Activated naive CD8-positive, alpha-beta T cell (primary cell): ENCODE results near the gene TRIAP1.

Source experiments
- H3K27ac Mint-ChIP-seq: one replicate; pipeline ENCODE4 v1.8.0; 2021; ENCODE audit warnings: mixed read lengths
- H3K27me3 Mint-ChIP-seq: one replicate; pipeline ENCODE4 v1.8.0; 2021; ENCODE audit warnings: mixed read lengths
- H3K36me3 Mint-ChIP-seq: one replicate; pipeline ENCODE4 v1.8.0; 2021; ENCODE audit warnings: mixed read lengths
- H3K4me1 Mint-ChIP-seq: one replicate; pipeline ENCODE4 v1.8.0; 2021; ENCODE audit warnings: low read depth, mixed read lengths
- H3K4me3 Mint-ChIP-seq: one replicate; pipeline ENCODE4 v1.8.0; 2021; ENCODE audit warnings: mild to moderate bottlenecking, mixed read lengths
- H3K9me3 Mint-ChIP-seq: one replicate; pipeline ENCODE4 v1.8.0; 2021; ENCODE audit warnings: low read depth, mixed read lengths

The TRIAP1 gene

GRCh38 chr12:120421701-120422100 lies 24.5 kb downstream of the TRIAP1 start:
- Mint-ChIP-seq H3K36me3 (no peaks in the 10 kb centered on the region), H3K4me3 (no peak overlapping the region), H3K9me3 (no peaks in the 10 kb centered on the region), H3K4me1 (no peaks in the 10 kb centered on the region), H3K27me3 (no peaks in the 10 kb centered on the region), H3K27ac (no peak overlapping the region)

- Mint-ChIP-seq H3K4me1 (no peaks in the 10 kb centered on the region), H3K9me3 (no peaks in the 10 kb centered on the region), H3K4me3 (no peak overlapping the region), H3K27me3 (no peaks in the 10 kb centered on the region), H3K36me3 (no peaks in the 10 kb centered on the region), H3K27ac (no peak overlapping the region)
These were observed 28.1 kb downstream of the TRIAP1 start for GRCh38 chr12:120417917-120418580.

- H3K4me3 Mint-ChIP-seq = no peak overlapping the region
These were observed 29.5 kb downstream of the TRIAP1 start for GRCh38 chr12:120416490-120417216.

GRCh38 chr12:120413901-120414695 lies 32.1 kb downstream of the TRIAP1 start:
- H3K4me1 Mint-ChIP-seq = no peaks in the 10 kb centered on the region
- no peak overlapping the region for H3K27ac Mint-ChIP-seq
- H3K9me3 Mint-ChIP-seq = no peaks in the 10 kb centered on the region
- peaks cover 2% of the 10 kb centered on the region for H3K27me3 Mint-ChIP-seq
- H3K36me3 Mint-ChIP-seq = no peaks in the 10 kb centered on the region
- H3K4me3 Mint-ChIP-seq = no peak overlapping the region

More at GRCh38 chr12:120416490-120417216, 29.5 kb downstream of the TRIAP1 start:
- Mint-ChIP-seq H3K36me3 (no peaks in the 10 kb centered on the region), H3K4me1 (no peaks in the 10 kb centered on the region), H3K27me3 (peaks cover 2% of the 10 kb centered on the region), H3K9me3 (no peaks in the 10 kb centered on the region), H3K27ac (no peak overlapping the region)

GRCh38 chr12:120412421-120412820 lies 33.8 kb downstream of the TRIAP1 start:
- H3K4me1 Mint-ChIP-seq = no peaks in the 10 kb centered on the region
- H3K9me3 Mint-ChIP-seq = no peaks in the 10 kb centered on the region
- H3K27ac Mint-ChIP-seq = no peak overlapping the region

GRCh38 chr12:120408771-120409170 lies 37.4 kb downstream of the TRIAP1 start:
- H3K27ac Mint-ChIP-seq = no peak overlapping the region
- H3K4me1 Mint-ChIP-seq = peaks cover 2% of the 10 kb centered on the region
- no peaks in the 10 kb centered on the region for H3K36me3 Mint-ChIP-seq
- H3K9me3 Mint-ChIP-seq = no peaks in the 10 kb centered on the region
- peaks cover 2% of the 10 kb centered on the region for H3K27me3 Mint-ChIP-seq
- H3K4me3 Mint-ChIP-seq = no peak overlapping the region

More at GRCh38 chr12:120412421-120412820, 33.8 kb downstream of the TRIAP1 start:
- peaks cover 2% of the 10 kb centered on the region for H3K27me3 Mint-ChIP-seq
- H3K36me3 Mint-ChIP-seq = no peaks in the 10 kb centered on the region
- H3K4me3 Mint-ChIP-seq = no peak overlapping the region

- Mint-ChIP-seq H3K4me3 (no peak overlapping the region), H3K9me3 (no peaks in the 10 kb centered on the region), H3K36me3 (no peaks in the 10 kb centered on the region), H3K27me3 (no peaks in the 10 kb centered on the region), H3K27ac (no peak overlapping the region), H3K4me1 (peaks cover 2% of the 10 kb centered on the region)
These were observed 39.6 kb downstream of the TRIAP1 start for GRCh38 chr12:120406553-120406952.

GRCh38 chr12:120406069-120406468 lies 40.1 kb downstream of the TRIAP1 start:
- Mint-ChIP-seq H3K9me3 (no peaks in the 10 kb centered on the region), H3K27me3 (no peaks in the 10 kb centered on the region), H3K36me3 (no peaks in the 10 kb centered on the region), H3K4me3 (no peak overlapping the region), H3K27ac (no peak overlapping the region), H3K4me1 (peaks cover 2% of the 10 kb centered on the region)

- Mint-ChIP-seq H3K27ac (no peak overlapping the region), H3K27me3 (peaks cover 5% of the 10 kb centered on the region), H3K9me3 (no peaks in the 10 kb centered on the region), H3K4me1 (peaks cover 2% of the 10 kb centered on the region), H3K36me3 (no peaks in the 10 kb centered on the region), H3K4me3 (no peak overlapping the region)
These were observed 41.9 kb downstream of the TRIAP1 start for GRCh38 chr12:120404271-120404670.

GRCh38 chr12:120403869-120404268 lies 42.3 kb downstream of the TRIAP1 start:
- no peaks in the 10 kb centered on the region for H3K36me3 Mint-ChIP-seq
- no peaks in the 10 kb centered on the region for H3K9me3 Mint-ChIP-seq
- peaks cover 5% of the 10 kb centered on the region for H3K27me3 Mint-ChIP-seq
- H3K4me1 Mint-ChIP-seq = peaks cover 2% of the 10 kb centered on the region
- no peak overlapping the region for H3K27ac Mint-ChIP-seq
- H3K4me3 Mint-ChIP-seq = no peak overlapping the region

- Mint-ChIP-seq H3K4me3 (no peak overlapping the region), H3K27me3 (peaks cover 7% of the 10 kb centered on the region), H3K27ac (no peak overlapping the region), H3K4me1 (peaks cover 2% of the 10 kb centered on the region), H3K36me3 (no peaks in the 10 kb centered on the region), H3K9me3 (no peaks in the 10 kb centered on the region)
These were observed 44.0 kb downstream of the TRIAP1 start for GRCh38 chr12:120402217-120402616.

- no peak overlapping the region for H3K27ac Mint-ChIP-seq
- H3K27me3 Mint-ChIP-seq = peaks cover 14% of the 10 kb centered on the region
- no peaks in the 10 kb centered on the region for H3K9me3 Mint-ChIP-seq
- H3K4me3 Mint-ChIP-seq = no peak overlapping the region
- H3K36me3 Mint-ChIP-seq = no peaks in the 10 kb centered on the region
- H3K4me1 Mint-ChIP-seq = peaks cover 3% of the 10 kb centered on the region
These were observed 46.7 kb downstream of the TRIAP1 start for GRCh38 chr12:120399531-120399930.

- Mint-ChIP-seq H3K36me3 (no peaks in the 10 kb centered on the region), H3K9me3 (no peaks in the 10 kb centered on the region), H3K27me3 (peaks cover 14% of the 10 kb centered on the region), H3K4me3 (no peak overlapping the region), H3K27ac (no peak overlapping the region), H3K4me1 (peaks cover 2% of the 10 kb centered on the region)
These were observed 48.2 kb downstream of the TRIAP1 start for GRCh38 chr12:120397824-120398540.

- peaks cover 15% of the 10 kb centered on the region for H3K27me3 Mint-ChIP-seq
- H3K36me3 Mint-ChIP-seq = no peaks in the 10 kb centered on the region
- no peak overlapping the region for H3K4me3 Mint-ChIP-seq
- no peak overlapping the region for H3K27ac Mint-ChIP-seq
- H3K4me1 Mint-ChIP-seq = peaks cover 2% of the 10 kb centered on the region
- no peaks in the 10 kb centered on the region for H3K9me3 Mint-ChIP-seq
These were observed 51.5 kb downstream of the TRIAP1 start for GRCh38 chr12:120394483-120395367.
